Spleen (tissue), 11 donors: Measurements from ENCODE around the gene PRDM5. TPM values are rescaled to one million over a fixed set of nuclear protein-coding genes. Genes with fewer than 3 reads are reported as not detected.

ENCODE experiments used
- DNase-seq: peaks from one replicate; pipeline ENCODE4 v3.0.0-alpha.2; 2020
- H3K27ac ChIP-seq, 8 donors: fragments of 200-600 bp; sonication (generic) in 7 of 8; 1 replicate in 4 of 8; 2 replicates in 4 of 8; pipeline versions ENCODE4 v1.5.0 to v1.8.0; 2016 to 2021; ENCODE audit warnings: inconsistent platforms in 4 of 8, mild to moderate bottlenecking in 4 of 8, moderate library complexity in 1 of 8
- H3K27me3 ChIP-seq, 7 donors: fragments of 200-600 bp; sonication (generic) in 6 of 7; replicated peaks in 1 of 7; 1 replicate in 4 of 7; 2 replicates in 3 of 7; pipeline versions ENCODE4 v1.5.0 to v1.8.0; 2016 to 2021; ENCODE audit warnings: inconsistent platforms in 3 of 7, mild to moderate bottlenecking in 1 of 7
- H3K36me3 ChIP-seq, 6 donors: fragments of 200-600 bp; sonication (generic) in 5 of 6; 1 replicate in 4 of 6; 2 replicates in 2 of 6; pipeline versions ENCODE4 v1.5.0 to v1.8.0; 2016 to 2021; ENCODE audit warnings: inconsistent platforms in 2 of 6
- H3K4me1 ChIP-seq, 6 donors: fragments of 200-600 bp; sonication (generic) in 5 of 6; 1 replicate in 3 of 6; 2 replicates in 3 of 6; pipeline versions ENCODE4 v1.5.0 to v1.8.0; 2016 to 2021; ENCODE audit warnings: inconsistent platforms in 3 of 6
- H3K4me3 ChIP-seq, 8 donors: fragments of 200-600 bp; sonication (generic) in 7 of 8; 1 replicate in 4 of 8; 2 replicates in 4 of 8; pipeline versions ENCODE4 v1.5.0 to v1.8.0; 2016 to 2021; ENCODE audit warnings: inconsistent platforms in 4 of 8, mild to moderate bottlenecking in 4 of 8, moderate library complexity in 2 of 8
- H3K9me3 ChIP-seq, 8 donors: fragments of 200-600 bp; sonication (generic) in 7 of 8; 1 replicate in 4 of 8; 2 replicates in 4 of 8; pipeline versions ENCODE4 v1.5.0 to v1.8.0; 2016 to 2021; ENCODE audit warnings: inconsistent platforms in 4 of 8
- POLR2A ChIP-seq, 3 donors: fragments of 450-650 bp; IDR thresholded peaks; one replicate each; pipeline ENCODE4 v1.5.1; 2017; ENCODE audit warnings: antibody characterized with exemption in 3 of 3, mild to moderate bottlenecking in 1 of 3
- POLR2AphosphoS5 ChIP-seq, 3 donors: sonication (generic); formaldehyde crosslinking; IDR thresholded peaks; one replicate each; pipeline ENCODE4 v1.5.1; 2017; ENCODE audit warnings: antibody characterized with exemption in 3 of 3
- WGBS, 5 donors: extraction: QIAGEN DNeasy Blood & Tissue Kit in 3 of 5; methylation state at CpG; one replicate each; pipeline versions ENCODE4 v1.1.5 to v1.1.7; 2013 to 2018; 5-methylcytosine and 5-hydroxymethylcytosine counted together
- intact Hi-C: fragments of 100-400 bp; cut with DNase I; formaldehyde crosslinking; loops from one replicate; pipeline ENCODE4 v1.15.0; 2023; ENCODE audit warnings: low total_unique reads
- polyA plus RNA-seq, 3 donors: library from polyadenylated mRNA; stranded (reverse); fragments of 200-250 nt; gene quantifications; one replicate each; pipeline ENCODE4 v1.2.1, GENCODE V29; 2013
- total RNA-seq, 7 donors: library from RNA; depleted of rRNA in 3 of 7; stranded (reverse); fragments of >200 nt in 3 of 7; fragmentation: NEBNext Ultra II Directional in 4 of 7; extraction: Animal tissue kit (Norgen Biotek cat#: 25700) in 4 of 7; gene quantifications; one replicate each; pipeline versions ENCODE4 v1.1.0 to v1.2.1, GENCODE V29; 2016 to 2021
- TF ChIP-seq, protein P1 (sequence below), 11 experiments: fragments of 200-600 bp in 7 of 11; fragments of 450-650 bp in 4 of 11; sonication (generic) in 4 of 11; IDR thresholded peaks in 8 of 11; conservative IDR thresholded peaks in 3 of 11; 1 replicate in 7 of 11; 2 replicates in 4 of 11; pipeline versions ENCODE4 v1.4.0 to v1.8.0; 2016 to 2021; ENCODE audit warnings: antibody characterized with exemption in 11 of 11, inconsistent platforms in 4 of 11, mild to moderate bottlenecking in 1 of 11
- donor health status: healthy with polysubstance abuse.
- donor health status: DM: no; HTN: no; CAD: no; lungs with moderate emphysema.
- donor health status: DM: no; HTN: no; CAD: no.
- donor health status: Bipolar disorder and iron deficiency.
- donor health status: healthy.
- donor health status: DM: no; HTN: no; CAD: no.
- donor health status: DM: yes; HTN: yes; CAD: no.

Gene PRDM5
- total and polyA plus RNA-seq, 10 donors: 0.50 to 14.5 (median 7.6) TPM

- Histone ChIP-seq H3K4me1 (no peaks in the 10 kb centered on the region), H3K4me3 (no peak overlapping the region), H3K36me3 (no peaks in the 10 kb centered on the region), H3K27ac (no peak overlapping the region), H3K9me3 (no peaks in the 10 kb centered on the region), H3K27me3 (no peaks in the 10 kb centered on the region)
- DNase-seq: no peak
- TF ChIP-seq POLR2A (IDR thresholded peaks at IDR 0.05): no peak
- TF ChIP-seq POLR2AphosphoS5 (IDR thresholded peaks at IDR 0.05): no peak
- TF ChIP-seq, protein P1, sequence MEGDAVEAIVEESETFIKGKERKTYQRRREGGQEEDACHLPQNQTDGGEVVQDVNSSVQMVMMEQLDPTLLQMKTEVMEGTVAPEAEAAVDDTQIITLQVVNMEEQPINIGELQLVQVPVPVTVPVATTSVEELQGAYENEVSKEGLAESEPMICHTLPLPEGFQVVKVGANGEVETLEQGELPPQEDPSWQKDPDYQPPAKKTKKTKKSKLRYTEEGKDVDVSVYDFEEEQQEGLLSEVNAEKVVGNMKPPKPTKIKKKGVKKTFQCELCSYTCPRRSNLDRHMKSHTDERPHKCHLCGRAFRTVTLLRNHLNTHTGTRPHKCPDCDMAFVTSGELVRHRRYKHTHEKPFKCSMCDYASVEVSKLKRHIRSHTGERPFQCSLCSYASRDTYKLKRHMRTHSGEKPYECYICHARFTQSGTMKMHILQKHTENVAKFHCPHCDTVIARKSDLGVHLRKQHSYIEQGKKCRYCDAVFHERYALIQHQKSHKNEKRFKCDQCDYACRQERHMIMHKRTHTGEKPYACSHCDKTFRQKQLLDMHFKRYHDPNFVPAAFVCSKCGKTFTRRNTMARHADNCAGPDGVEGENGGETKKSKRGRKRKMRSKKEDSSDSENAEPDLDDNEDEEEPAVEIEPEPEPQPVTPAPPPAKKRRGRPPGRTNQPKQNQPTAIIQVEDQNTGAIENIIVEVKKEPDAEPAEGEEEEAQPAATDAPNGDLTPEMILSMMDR (IDR thresholded peaks at IDR 0.05 in 8 of 11, conservative IDR thresholded peaks at IDR 0.05 in 3 of 11): no peak
- 73 to 80% (median 77%) methylated on average over 5 of the region's 5 CpGs for WGBS, 5 donors
- intact Hi-C loops: no loop called here
Observed at GRCh38 chr4:120720354-120720934, 202.1 kb downstream of the PRDM5 start.

- no peaks in the 10 kb centered on the region for H3K9me3 ChIP-seq
Observed at GRCh38 chr4:120718979-120719566, 203.5 kb downstream of the PRDM5 start.

DNA sequence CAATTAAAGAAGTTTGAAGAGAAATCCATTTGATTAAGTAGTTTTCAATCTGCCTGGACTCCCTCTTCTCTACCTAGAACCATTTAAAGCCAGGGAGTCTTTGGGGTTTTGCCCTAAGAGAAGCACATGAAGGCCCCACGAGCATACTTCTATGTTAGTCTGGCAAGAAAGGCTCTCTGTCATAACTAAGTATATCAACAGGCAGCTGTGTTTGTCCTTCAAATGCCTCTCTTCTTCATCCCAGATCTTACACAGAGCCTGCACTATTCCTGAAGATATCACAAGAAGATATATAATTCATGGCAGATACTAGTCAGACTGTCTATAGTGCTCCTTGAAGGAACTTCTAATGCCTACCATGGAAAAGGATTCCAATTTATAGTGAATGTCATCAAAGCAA lies 206.2 kb downstream of the PRDM5 start:
- Histone ChIP-seq H3K27me3 (no peaks in the 10 kb centered on the region), H3K4me3 (no peak overlapping the region), H3K9me3 (no peaks in the 10 kb centered on the region), H3K4me1 (no peaks in the 10 kb centered on the region), H3K27ac (no peak overlapping the region), H3K36me3 (no peaks in the 10 kb centered on the region)
- intact Hi-C loops: loop anchor here (10.0 kb wide), 1 partner anchor 258 kb away; no protein-coding TSS in a partner anchor
- WGBS, 5 donors: 68 to 88% (median 79%) methylated on average over 1 of the region's 1 CpG
- DNase-seq: no peak
- TF ChIP-seq POLR2A (IDR thresholded peaks at IDR 0.05): no peak
- TF ChIP-seq, protein P1 (IDR thresholded peaks at IDR 0.05 in 8 of 11, conservative IDR thresholded peaks at IDR 0.05 in 3 of 11): no peak
- TF ChIP-seq POLR2AphosphoS5 (IDR thresholded peaks at IDR 0.05): no peak

More at GRCh38 chr4:120718979-120719566, 203.5 kb downstream of the PRDM5 start:
- no peak for TF ChIP-seq POLR2A (IDR thresholded peaks at IDR 0.05)
- TF ChIP-seq, protein P1 (IDR thresholded peaks at IDR 0.05 in 8 of 11, conservative IDR thresholded peaks at IDR 0.05 in 3 of 11): peak in 7 of 11 experiments; percentile 32 to 47 (median 40)
- TF ChIP-seq POLR2AphosphoS5 (IDR thresholded peaks at IDR 0.05): no peak
- Histone ChIP-seq H3K36me3 (no peaks in the 10 kb centered on the region), H3K27me3 (no peaks in the 10 kb centered on the region), H3K27ac (no peak overlapping the region), H3K4me3 (no peak overlapping the region), H3K4me1 (no peaks in the 10 kb centered on the region)
- intact Hi-C loops: loop anchor here (10.0 kb wide), 1 partner anchor 256 kb away; no protein-coding TSS in a partner anchor
- 21 to 31% (median 26%) methylated on average over 5 of the region's 5 CpGs for WGBS, 5 donors
- no peak for DNase-seq

- intact Hi-C loops: loop anchor here (10.0 kb wide), 1 partner anchor 260 kb away; no protein-coding TSS in a partner anchor
- DNase-seq: no peak
- H3K27ac ChIP-seq: no peak overlapping the region
- H3K36me3 ChIP-seq: no peaks in the 10 kb centered on the region
- H3K27me3 ChIP-seq: no peaks in the 10 kb centered on the region
- WGBS, 5 donors: 15 to 32% (median 28%) methylated on average over 4 of the region's 4 CpGs
- no peaks in the 10 kb centered on the region for H3K4me1 ChIP-seq
- H3K9me3 ChIP-seq: no peaks in the 10 kb centered on the region
- no peak overlapping the region for H3K4me3 ChIP-seq
- no peak for TF ChIP-seq POLR2AphosphoS5 (IDR thresholded peaks at IDR 0.05)
- no peak for TF ChIP-seq POLR2A (IDR thresholded peaks at IDR 0.05)
- TF ChIP-seq, protein P1 (IDR thresholded peaks at IDR 0.05 in 8 of 11, conservative IDR thresholded peaks at IDR 0.05 in 3 of 11): no peak
Observed at GRCh38 chr4:120714417-120715010, 208.0 kb downstream of the PRDM5 start.
